ENCODE results near the gene ADARB2.
"Not testable (repeated sequence)": the region's sequence is repeated elsewhere in the genome, so short reads cannot be mapped to it uniquely, and the experiment has no call there.

The ADARB2 gene

GRCh38 chr10:1248262-1248630 lies 489.1 kb downstream of the ADARB2 start:
- not testable (repeated sequence) for H3K4me3 ChIP-seq, H3K27ac ChIP-seq

- H3K27ac ChIP-seq, result no peak overlapping the region
- H3K4me3 ChIP-seq, result no peak overlapping the region
These were observed 489.6 kb downstream of the ADARB2 start for GRCh38 chr10:1247598-1248261.

GRCh38 chr10:1244493-1244892 lies 492.8 kb downstream of the ADARB2 start:
- H3K27ac ChIP-seq, result no peak overlapping the region
- no peak overlapping the region for H3K4me3 ChIP-seq

GRCh38 chr10:1243486-1244234 lies 493.7 kb downstream of the ADARB2 start:
- H3K27ac ChIP-seq, result no peak overlapping the region
- H3K4me3 ChIP-seq, result no peak overlapping the region

GRCh38 chr10:1242975-1243374 lies 494.4 kb downstream of the ADARB2 start:
- Histone ChIP-seq H3K27ac (no peak overlapping the region), H3K4me3 (no peak overlapping the region)

GRCh38 chr10:1241973-1242935 lies 495.1 kb downstream of the ADARB2 start:
- H3K27ac ChIP-seq, result no peak overlapping the region

GRCh38 chr10:1241322-1241890 lies 495.9 kb downstream of the ADARB2 start:
- H3K27ac ChIP-seq, result no peak overlapping the region
- no peak overlapping the region for H3K4me3 ChIP-seq

More at GRCh38 chr10:1241973-1242935, 495.1 kb downstream of the ADARB2 start:
- H3K4me3 ChIP-seq, result no peak overlapping the region

GRCh38 chr10:1240341-1240775 lies 497.0 kb downstream of the ADARB2 start:
- Histone ChIP-seq H3K27ac (peak overlapping the region in 3 of 21 experiments; percentile 7 to 68 (median 10)), H3K4me3 (no peak overlapping the region)

GRCh38 chr10:1233031-1233430 lies 504.3 kb downstream of the ADARB2 start:
- Histone ChIP-seq H3K4me3 (no peak overlapping the region), H3K27ac (no peak overlapping the region)

GRCh38 chr10:1232164-1232911 lies 505.0 kb downstream of the ADARB2 start:
- H3K27ac ChIP-seq, result no peak overlapping the region
- no peak overlapping the region for H3K4me3 ChIP-seq

- no peak overlapping the region for H3K4me3 ChIP-seq
- H3K27ac ChIP-seq, result no peak overlapping the region
These were observed 506.6 kb downstream of the ADARB2 start for GRCh38 chr10:1230592-1231275.

GRCh38 chr10:1230138-1230537 lies 507.2 kb downstream of the ADARB2 start:
- Histone ChIP-seq H3K4me3 (no peak overlapping the region), H3K27ac (no peak overlapping the region)

- Histone ChIP-seq H3K4me3 (no peak overlapping the region), H3K27ac (no peak overlapping the region)
These were observed 507.8 kb downstream of the ADARB2 start for GRCh38 chr10:1229574-1229973.

GRCh38 chr10:1229116-1229515 lies 508.2 kb downstream of the ADARB2 start:
- no peak overlapping the region for H3K27ac ChIP-seq
- H3K4me3 ChIP-seq, result no peak overlapping the region

- no peak overlapping the region for H3K27ac ChIP-seq
- H3K4me3 ChIP-seq, result no peak overlapping the region
These were observed 508.8 kb downstream of the ADARB2 start for GRCh38 chr10:1228467-1228975.

- H3K27ac ChIP-seq, result no peak overlapping the region
- H3K4me3 ChIP-seq, result no peak overlapping the region
These were observed 509.6 kb downstream of the ADARB2 start for GRCh38 chr10:1227510-1228402.

GRCh38 chr10:1226907-1227306 lies 510.4 kb downstream of the ADARB2 start:
- H3K27ac ChIP-seq, H3K4me3 ChIP-seq: not testable (repeated sequence)
